ENCODE measurements around the gene ADARB2.

ADARB2 gene

GRCh38 chr10:1498746-1499358, 238.5 kb downstream of the ADARB2 start (continued):
- TF ChIP-seq ZNF518A (tag by site-specific recombination; conservative IDR thresholded peaks at IDR 0.05; ENCODE audit: low read depth): 0 out of 2 replicates have a peak, but pooled peaks have one; percentile 22
- TF ChIP-seq ZNF19 (tag by site-specific recombination; IDR thresholded peaks at IDR 0.05; ENCODE audit: low read depth): no peak
- TF ChIP-seq ZNF629 (tag by site-specific recombination; IDR thresholded peaks at IDR 0.05): peak; percentile 85
- TF ChIP-seq SP2 (tag by site-specific recombination; IDR thresholded peaks at IDR 0.05): peak; percentile 64
- peak; percentile 76 for TF ChIP-seq ZNF843 (tag by site-specific recombination; IDR thresholded peaks at IDR 0.05)
- peak; percentile 95 for TF ChIP-seq ATF2 (tag by site-specific recombination; IDR thresholded peaks at IDR 0.05; ENCODE audit: low read depth)
- peak; percentile 93; the same call in 1 of the 2 replicates for TF ChIP-seq ZNF658 (tag by site-specific recombination; IDR thresholded peaks at IDR 0.05)
- TF ChIP-seq PRDM1 (tag by site-specific recombination; IDR thresholded peaks at IDR 0.05): peak; percentile 44; the same call in 1 of the 2 replicates
- peak; percentile 38; the same call in 1 of the 2 replicates for TF ChIP-seq TRIM28 (IDR thresholded peaks at IDR 0.05; ENCODE audit: borderline replicate concordance, low read length)
- TF ChIP-seq ZBTB7A (tag by site-specific recombination; IDR thresholded peaks at IDR 0.05; ENCODE audit: low read depth): no peak
- peak; percentile 99 for TF ChIP-seq GLI4 (tag by site-specific recombination; IDR thresholded peaks at IDR 0.05)
- peak; percentile 88 for TF ChIP-seq ZNF155 (tag by site-specific recombination; IDR thresholded peaks at IDR 0.05)
- no peak for TF ChIP-seq ZNF704 (tag by site-specific recombination; IDR thresholded peaks at IDR 0.05)
- peak; percentile 83 for TF ChIP-seq SP3 (tag by site-specific recombination; IDR thresholded peaks at IDR 0.05)
- peak; percentile 94 for TF ChIP-seq ZFP37 (tag by site-specific recombination; IDR thresholded peaks at IDR 0.05)
- TF ChIP-seq ZNF362 (tag by site-specific recombination; IDR thresholded peaks at IDR 0.05): peak; percentile 87
- TF ChIP-seq ZNF148 (tag by site-specific recombination; IDR thresholded peaks at IDR 0.05; ENCODE audit: borderline replicate concordance): peak; percentile 100
- peak; percentile 65; the same call in 1 of the 2 replicates for TF ChIP-seq KLF16 (tag by site-specific recombination; IDR thresholded peaks at IDR 0.05)
- peak; percentile 69 for TF ChIP-seq ZNF26 (tag by site-specific recombination; IDR thresholded peaks at IDR 0.05)
- peak; percentile 71; the same call in 1 of the 2 replicates for TF ChIP-seq ZNF391 (tag by site-specific recombination; IDR thresholded peaks at IDR 0.05; ENCODE audit: borderline replicate concordance, low read depth)
- no peak for TF ChIP-seq ZNF530 (tag by site-specific recombination; IDR thresholded peaks at IDR 0.05; ENCODE audit: low read depth)
- peak; percentile 87 for TF ChIP-seq ZNF112 (tag by site-specific recombination; IDR thresholded peaks at IDR 0.05)
- TF ChIP-seq ELK4 (IDR thresholded peaks at IDR 0.05; ENCODE audit: borderline replicate concordance, low read depth, low read length): no peak
